H1 (cell line): Measurements from ENCODE around the gene CEND1. TPM values are rescaled to one million over a fixed set of nuclear protein-coding genes. Genes with fewer than 3 reads are reported as not detected.

ENCODE experiments used
- KDM1A ChIP-seq: fragments of 200-600, 300-600 bp; sonication (generic); IDR thresholded peaks from 2 replicates; pipeline ENCODE4 v1.7.1; 2016; ENCODE audit warnings: mild to moderate bottlenecking, low read length, borderline replicate concordance
- polyA plus RNA-seq, 7 experiments: library from polyadenylated mRNA; depleted of rRNA in 3 of 7; stranded (reverse) in 5 of 7; unstranded in 2 of 7; fragments of >200 nt in 5 of 7; fragments of 200-250 nt in 2 of 7; gene quantifications; 1 replicate in 5 of 7; 2 replicates in 1 of 7; 4 replicates in 1 of 7; pipeline versions ENCODE4 v1.2.1 to v1.2.3, GENCODE V29; 2011 to 2013; ENCODE audit warnings: missing spikeins in 2 of 7, mixed read lengths in 2 of 7
- total RNA-seq: library from RNA; stranded (reverse); fragmentation: NEBNext Ultra II Directional; extraction: Animal tissue kit (Norgen Biotek cat#: 25700); gene quantifications from 2 replicates; pipeline ENCODE4 v1.2.1, GENCODE V29; 2021
- TF ChIP-seq, protein P1 (sequence below): fragments of 300-600 bp; sonication (generic); IDR thresholded peaks from 2 replicates; pipeline ENCODE4 v1.7.1; 2012; ENCODE audit warnings: low read length, moderate library complexity, mild to moderate bottlenecking, inconsistent platforms; ENCODE audit not compliant: insufficient replicate concordance

Gene CEND1
- total and polyA plus RNA-seq, 2 of the 8 experiments (the other 6 are each of a cell fraction or from before 2014, with no cell fraction given) = 0.82 to 5.0 TPM

DNA sequence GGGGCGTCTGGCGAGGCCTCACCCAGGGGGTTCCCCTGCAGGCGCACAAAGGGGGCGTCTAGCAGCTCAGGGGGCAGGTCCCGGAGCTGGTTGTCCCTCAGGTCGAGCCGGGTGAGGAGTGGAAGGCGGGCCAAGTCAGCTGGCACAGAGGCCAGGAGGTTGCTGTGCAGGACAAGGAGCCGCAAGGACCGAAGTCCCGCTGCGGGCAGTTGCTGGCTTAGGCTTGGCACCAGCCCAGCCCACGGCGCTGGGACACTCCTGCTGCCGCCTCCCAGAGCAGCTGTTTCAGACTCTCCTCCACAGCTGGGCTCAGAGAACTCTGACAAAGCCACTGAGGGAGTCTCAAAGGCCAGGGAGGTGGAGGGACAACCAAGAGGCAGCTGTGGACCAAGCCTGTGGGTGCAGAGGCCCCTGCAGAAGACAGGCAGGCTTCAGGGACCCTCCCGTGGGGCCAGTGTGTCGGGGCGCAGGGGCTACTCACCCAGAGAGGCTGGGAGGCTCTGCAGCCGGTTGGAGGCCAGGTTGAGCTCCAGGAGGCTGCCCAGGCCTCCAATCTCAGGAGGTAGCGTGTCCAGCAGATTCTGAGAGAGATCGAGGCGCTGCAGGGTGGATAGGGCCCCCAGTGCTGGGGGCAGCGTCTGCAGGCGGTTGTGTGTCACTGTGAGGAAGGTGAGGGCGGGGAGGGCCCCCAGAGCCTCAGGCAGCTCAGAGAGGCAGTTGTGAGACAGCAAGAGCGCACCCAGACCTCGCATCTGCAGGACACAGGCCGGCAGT is 13.0 kb upstream of the CEND1 start (continued):
- TF ChIP-seq, protein P1, sequence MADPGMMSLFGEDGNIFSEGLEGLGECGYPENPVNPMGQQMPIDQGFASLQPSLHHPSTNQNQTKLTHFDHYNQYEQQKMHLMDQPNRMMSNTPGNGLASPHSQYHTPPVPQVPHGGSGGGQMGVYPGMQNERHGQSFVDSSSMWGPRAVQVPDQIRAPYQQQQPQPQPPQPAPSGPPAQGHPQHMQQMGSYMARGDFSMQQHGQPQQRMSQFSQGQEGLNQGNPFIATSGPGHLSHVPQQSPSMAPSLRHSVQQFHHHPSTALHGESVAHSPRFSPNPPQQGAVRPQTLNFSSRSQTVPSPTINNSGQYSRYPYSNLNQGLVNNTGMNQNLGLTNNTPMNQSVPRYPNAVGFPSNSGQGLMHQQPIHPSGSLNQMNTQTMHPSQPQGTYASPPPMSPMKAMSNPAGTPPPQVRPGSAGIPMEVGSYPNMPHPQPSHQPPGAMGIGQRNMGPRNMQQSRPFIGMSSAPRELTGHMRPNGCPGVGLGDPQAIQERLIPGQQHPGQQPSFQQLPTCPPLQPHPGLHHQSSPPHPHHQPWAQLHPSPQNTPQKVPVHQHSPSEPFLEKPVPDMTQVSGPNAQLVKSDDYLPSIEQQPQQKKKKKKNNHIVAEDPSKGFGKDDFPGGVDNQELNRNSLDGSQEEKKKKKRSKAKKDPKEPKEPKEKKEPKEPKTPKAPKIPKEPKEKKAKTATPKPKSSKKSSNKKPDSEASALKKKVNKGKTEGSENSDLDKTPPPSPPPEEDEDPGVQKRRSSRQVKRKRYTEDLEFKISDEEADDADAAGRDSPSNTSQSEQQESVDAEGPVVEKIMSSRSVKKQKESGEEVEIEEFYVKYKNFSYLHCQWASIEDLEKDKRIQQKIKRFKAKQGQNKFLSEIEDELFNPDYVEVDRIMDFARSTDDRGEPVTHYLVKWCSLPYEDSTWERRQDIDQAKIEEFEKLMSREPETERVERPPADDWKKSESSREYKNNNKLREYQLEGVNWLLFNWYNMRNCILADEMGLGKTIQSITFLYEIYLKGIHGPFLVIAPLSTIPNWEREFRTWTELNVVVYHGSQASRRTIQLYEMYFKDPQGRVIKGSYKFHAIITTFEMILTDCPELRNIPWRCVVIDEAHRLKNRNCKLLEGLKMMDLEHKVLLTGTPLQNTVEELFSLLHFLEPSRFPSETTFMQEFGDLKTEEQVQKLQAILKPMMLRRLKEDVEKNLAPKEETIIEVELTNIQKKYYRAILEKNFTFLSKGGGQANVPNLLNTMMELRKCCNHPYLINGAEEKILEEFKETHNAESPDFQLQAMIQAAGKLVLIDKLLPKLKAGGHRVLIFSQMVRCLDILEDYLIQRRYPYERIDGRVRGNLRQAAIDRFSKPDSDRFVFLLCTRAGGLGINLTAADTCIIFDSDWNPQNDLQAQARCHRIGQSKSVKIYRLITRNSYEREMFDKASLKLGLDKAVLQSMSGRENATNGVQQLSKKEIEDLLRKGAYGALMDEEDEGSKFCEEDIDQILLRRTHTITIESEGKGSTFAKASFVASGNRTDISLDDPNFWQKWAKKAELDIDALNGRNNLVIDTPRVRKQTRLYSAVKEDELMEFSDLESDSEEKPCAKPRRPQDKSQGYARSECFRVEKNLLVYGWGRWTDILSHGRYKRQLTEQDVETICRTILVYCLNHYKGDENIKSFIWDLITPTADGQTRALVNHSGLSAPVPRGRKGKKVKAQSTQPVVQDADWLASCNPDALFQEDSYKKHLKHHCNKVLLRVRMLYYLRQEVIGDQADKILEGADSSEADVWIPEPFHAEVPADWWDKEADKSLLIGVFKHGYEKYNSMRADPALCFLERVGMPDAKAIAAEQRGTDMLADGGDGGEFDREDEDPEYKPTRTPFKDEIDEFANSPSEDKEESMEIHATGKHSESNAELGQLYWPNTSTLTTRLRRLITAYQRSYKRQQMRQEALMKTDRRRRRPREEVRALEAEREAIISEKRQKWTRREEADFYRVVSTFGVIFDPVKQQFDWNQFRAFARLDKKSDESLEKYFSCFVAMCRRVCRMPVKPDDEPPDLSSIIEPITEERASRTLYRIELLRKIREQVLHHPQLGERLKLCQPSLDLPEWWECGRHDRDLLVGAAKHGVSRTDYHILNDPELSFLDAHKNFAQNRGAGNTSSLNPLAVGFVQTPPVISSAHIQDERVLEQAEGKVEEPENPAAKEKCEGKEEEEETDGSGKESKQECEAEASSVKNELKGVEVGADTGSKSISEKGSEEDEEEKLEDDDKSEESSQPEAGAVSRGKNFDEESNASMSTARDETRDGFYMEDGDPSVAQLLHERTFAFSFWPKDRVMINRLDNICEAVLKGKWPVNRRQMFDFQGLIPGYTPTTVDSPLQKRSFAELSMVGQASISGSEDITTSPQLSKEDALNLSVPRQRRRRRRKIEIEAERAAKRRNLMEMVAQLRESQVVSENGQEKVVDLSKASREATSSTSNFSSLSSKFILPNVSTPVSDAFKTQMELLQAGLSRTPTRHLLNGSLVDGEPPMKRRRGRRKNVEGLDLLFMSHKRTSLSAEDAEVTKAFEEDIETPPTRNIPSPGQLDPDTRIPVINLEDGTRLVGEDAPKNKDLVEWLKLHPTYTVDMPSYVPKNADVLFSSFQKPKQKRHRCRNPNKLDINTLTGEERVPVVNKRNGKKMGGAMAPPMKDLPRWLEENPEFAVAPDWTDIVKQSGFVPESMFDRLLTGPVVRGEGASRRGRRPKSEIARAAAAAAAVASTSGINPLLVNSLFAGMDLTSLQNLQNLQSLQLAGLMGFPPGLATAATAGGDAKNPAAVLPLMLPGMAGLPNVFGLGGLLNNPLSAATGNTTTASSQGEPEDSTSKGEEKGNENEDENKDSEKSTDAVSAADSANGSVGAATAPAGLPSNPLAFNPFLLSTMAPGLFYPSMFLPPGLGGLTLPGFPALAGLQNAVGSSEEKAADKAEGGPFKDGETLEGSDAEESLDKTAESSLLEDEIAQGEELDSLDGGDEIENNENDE = no peak
- no peak for TF ChIP-seq KDM1A
